OCI-LY3 (cell line): ENCODE measurements around the gene CDK4.

ENCODE experiments used
- H2AFZ ChIP-seq: fragments of 200-600, 300-600 bp; shearing (Covaris generic); 2 replicates; pipeline ENCODE4 v1.6.0; 2014; ENCODE audit warnings: antibody characterized with exemption, low read depth, low read length
- H3K27ac ChIP-seq: fragments of 200-600, 300-600 bp; sonication (generic); 2 replicates; pipeline ENCODE4 v1.5.1; 2014; ENCODE audit warnings: mild to moderate bottlenecking, low read length, moderate library complexity, mixed read lengths
- H3K27me3 ChIP-seq: fragments of 200-600, 300-600 bp; sonication (generic); 2 replicates; pipeline ENCODE4 v1.6.1; 2014; ENCODE audit warnings: low read depth, low read length, mixed read lengths
- H3K36me3 ChIP-seq: fragments of 200-600, 300-600 bp; sonication (generic); replicated peaks from 2 replicates; pipeline ENCODE3; 2014; ENCODE audit warnings: low read depth, low read length, mixed read lengths
- H3K4me1 ChIP-seq: fragments of 300-600, 200-600 bp; sonication (generic); 2 replicates; pipeline ENCODE4 v1.6.1; 2014; ENCODE audit warnings: low read length, mixed read lengths
- H3K4me2 ChIP-seq: fragments of 200-600, 300-600 bp; sonication (generic); 2 replicates; pipeline ENCODE4 v1.6.1; 2014; ENCODE audit warnings: low read length, mixed read lengths
- H3K4me3 ChIP-seq: fragments of 300-600, 200-600 bp; sonication (generic); 2 replicates; pipeline ENCODE4 v1.5.1; 2014; ENCODE audit warnings: antibody characterized with exemption, mild to moderate bottlenecking, low read length, moderate library complexity
- H3K79me2 ChIP-seq: fragments of 300-600, 200-600 bp; shearing (Covaris generic); 2 replicates; pipeline ENCODE4 v1.6.1; 2014; ENCODE audit warnings: mild to moderate bottlenecking, low read length, mixed read lengths
- H3K9ac ChIP-seq: fragments of 300-600, 200-600 bp; shearing (Covaris generic); 2 replicates; pipeline ENCODE4 v1.6.0; 2014; ENCODE audit warnings: mild to moderate bottlenecking, low read length, moderate library complexity
- H3K9me3 ChIP-seq: fragments of 200-600, 300-600 bp; shearing (Covaris generic); 2 replicates; pipeline ENCODE4 v1.6.1; 2014; ENCODE audit warnings: low read length, mixed read lengths; ENCODE audit not compliant: insufficient read depth
- H4K20me1 ChIP-seq: fragments of 200-600, 300-600 bp; sonication (generic); 2 replicates; pipeline ENCODE4 v1.6.1; 2016; ENCODE audit warnings: low read length, mixed read lengths; ENCODE audit not compliant: insufficient read depth
- EZH2phosphoT487 ChIP-seq: fragments of 200-600 bp; shearing (Covaris generic); IDR thresholded peaks from 2 replicates; pipeline ENCODE4 v1.6.1; 2018; ENCODE audit warnings: antibody characterized with exemption, mixed run types, low read depth
- TF ChIP-seq, protein P1 (sequence below): fragments of 200-600, 300-600 bp; sonication (generic); IDR thresholded peaks from 2 replicates; pipeline ENCODE4 v1.5.1; 2014; ENCODE audit warnings: antibody characterized with exemption, low read length, low read depth

CDK4 gene

DNA sequence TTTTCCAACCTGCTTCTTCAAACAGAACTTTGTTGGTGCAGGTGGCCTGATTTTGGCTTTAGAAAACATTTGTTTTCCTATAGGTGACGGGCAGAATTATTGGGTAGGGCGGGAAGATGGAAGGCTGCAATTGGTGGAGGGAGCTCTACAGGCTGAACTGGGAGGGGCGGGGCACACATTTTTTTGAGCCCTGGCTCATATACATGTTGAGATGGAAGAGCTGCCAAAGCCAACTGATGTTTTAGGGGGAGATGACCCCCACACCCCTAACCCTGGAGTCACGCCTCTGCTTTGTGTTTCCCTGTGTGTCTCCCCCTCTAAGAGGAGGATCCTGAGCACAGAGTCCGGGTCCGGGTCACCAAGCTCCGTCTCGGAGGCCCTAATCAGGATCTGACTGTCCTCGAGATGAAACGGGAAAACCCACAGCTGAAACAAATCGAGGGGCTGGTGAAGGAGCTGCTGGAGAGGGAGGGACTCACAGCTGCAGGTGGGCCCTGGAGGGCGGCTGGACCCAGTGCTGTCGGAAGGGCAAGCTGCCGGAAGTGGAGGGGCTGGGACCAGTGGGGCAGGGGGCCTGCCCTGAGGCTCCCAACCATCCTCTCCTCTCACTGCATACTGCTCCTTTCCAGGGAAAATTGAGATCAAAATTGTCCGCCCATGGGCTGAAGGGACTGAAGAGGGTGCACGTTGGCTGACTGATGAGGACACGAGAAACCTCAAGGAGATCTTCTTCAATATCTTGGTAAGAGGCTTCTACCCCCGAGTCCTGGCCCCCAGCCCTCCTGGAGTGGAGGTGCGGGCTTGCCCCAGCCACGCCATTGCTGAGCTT lies 32.1 kb downstream of the CDK4 start:
- H3K27ac ChIP-seq = no peak overlapping the region

DNA sequence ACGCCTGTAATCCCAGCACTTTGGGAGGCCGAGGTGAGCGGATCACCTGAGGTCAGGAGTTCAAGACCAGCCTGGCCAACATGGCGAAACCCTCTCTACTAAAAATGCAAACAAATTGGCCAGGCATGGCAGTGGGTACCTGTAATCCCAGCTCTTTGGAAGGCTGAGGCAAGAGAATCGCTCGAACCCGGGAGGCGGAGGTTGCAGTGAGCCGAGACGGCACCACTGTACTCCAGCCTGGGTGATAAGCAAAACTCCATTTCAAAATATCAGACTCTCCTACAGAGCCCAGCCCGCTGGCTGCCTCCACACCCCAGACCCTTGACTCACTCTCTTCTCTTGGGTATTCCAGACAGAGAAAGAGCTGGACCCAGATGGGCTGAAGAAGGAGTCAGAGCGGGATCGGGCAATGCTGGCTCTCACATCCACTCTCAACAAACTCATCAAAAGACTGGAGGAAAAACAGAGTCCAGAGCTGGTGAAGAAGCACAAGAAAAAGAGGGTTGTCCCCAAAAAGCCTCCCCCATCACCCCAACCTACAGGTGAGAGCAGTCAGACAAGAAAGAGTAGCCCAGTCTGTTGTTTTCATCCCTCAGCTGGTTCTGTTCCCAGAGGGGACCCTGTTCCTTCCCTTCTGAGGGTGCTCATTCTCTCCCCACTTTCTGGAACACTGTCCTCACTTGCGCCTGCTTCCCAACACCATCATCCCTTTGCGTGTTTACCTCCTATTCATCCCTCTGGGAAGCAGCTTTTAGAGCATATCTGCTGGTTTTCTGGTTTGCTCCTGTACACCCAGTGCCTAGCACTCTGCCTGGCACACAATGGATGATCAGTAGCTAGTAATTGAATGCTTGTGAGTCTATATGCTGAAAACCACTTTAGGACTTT lies 33.2 kb downstream of the CDK4 start:
- no peak overlapping the region for H3K9ac ChIP-seq
- TF ChIP-seq, protein P1, sequence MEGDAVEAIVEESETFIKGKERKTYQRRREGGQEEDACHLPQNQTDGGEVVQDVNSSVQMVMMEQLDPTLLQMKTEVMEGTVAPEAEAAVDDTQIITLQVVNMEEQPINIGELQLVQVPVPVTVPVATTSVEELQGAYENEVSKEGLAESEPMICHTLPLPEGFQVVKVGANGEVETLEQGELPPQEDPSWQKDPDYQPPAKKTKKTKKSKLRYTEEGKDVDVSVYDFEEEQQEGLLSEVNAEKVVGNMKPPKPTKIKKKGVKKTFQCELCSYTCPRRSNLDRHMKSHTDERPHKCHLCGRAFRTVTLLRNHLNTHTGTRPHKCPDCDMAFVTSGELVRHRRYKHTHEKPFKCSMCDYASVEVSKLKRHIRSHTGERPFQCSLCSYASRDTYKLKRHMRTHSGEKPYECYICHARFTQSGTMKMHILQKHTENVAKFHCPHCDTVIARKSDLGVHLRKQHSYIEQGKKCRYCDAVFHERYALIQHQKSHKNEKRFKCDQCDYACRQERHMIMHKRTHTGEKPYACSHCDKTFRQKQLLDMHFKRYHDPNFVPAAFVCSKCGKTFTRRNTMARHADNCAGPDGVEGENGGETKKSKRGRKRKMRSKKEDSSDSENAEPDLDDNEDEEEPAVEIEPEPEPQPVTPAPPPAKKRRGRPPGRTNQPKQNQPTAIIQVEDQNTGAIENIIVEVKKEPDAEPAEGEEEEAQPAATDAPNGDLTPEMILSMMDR = no peak
- TF ChIP-seq EZH2phosphoT487 = no peak
- H3K36me3 ChIP-seq = peaks cover 17% of the 10 kb centered on the region
- H3K4me1 ChIP-seq = no peaks in the 10 kb centered on the region
- H3K4me2 ChIP-seq = no peak overlapping the region
- no peak overlapping the region for H2AFZ ChIP-seq
- H3K79me2 ChIP-seq = no peaks in the 10 kb centered on the region
- H3K9me3 ChIP-seq = no peaks in the 10 kb centered on the region
- no peaks in the 10 kb centered on the region for H4K20me1 ChIP-seq
- H3K4me3 ChIP-seq = no peak overlapping the region
- no peak overlapping the region for H3K27ac ChIP-seq
- H3K27me3 ChIP-seq = no peaks in the 10 kb centered on the region

More for the DNA sequence above, 32.1 kb downstream of the CDK4 start:
- H3K27me3 ChIP-seq = no peaks in the 10 kb centered on the region
- H3K4me3 ChIP-seq = no peak overlapping the region
- H2AFZ ChIP-seq = no peak overlapping the region
- peaks cover 17% of the 10 kb centered on the region for H3K36me3 ChIP-seq
- TF ChIP-seq, protein P1 = no peak
- no peak for TF ChIP-seq EZH2phosphoT487
- H4K20me1 ChIP-seq = no peaks in the 10 kb centered on the region
- no peaks in the 10 kb centered on the region for H3K79me2 ChIP-seq
- no peaks in the 10 kb centered on the region for H3K4me1 ChIP-seq
- no peak overlapping the region for H3K4me2 ChIP-seq
- no peak overlapping the region for H3K9ac ChIP-seq
- no peaks in the 10 kb centered on the region for H3K9me3 ChIP-seq

DNA sequence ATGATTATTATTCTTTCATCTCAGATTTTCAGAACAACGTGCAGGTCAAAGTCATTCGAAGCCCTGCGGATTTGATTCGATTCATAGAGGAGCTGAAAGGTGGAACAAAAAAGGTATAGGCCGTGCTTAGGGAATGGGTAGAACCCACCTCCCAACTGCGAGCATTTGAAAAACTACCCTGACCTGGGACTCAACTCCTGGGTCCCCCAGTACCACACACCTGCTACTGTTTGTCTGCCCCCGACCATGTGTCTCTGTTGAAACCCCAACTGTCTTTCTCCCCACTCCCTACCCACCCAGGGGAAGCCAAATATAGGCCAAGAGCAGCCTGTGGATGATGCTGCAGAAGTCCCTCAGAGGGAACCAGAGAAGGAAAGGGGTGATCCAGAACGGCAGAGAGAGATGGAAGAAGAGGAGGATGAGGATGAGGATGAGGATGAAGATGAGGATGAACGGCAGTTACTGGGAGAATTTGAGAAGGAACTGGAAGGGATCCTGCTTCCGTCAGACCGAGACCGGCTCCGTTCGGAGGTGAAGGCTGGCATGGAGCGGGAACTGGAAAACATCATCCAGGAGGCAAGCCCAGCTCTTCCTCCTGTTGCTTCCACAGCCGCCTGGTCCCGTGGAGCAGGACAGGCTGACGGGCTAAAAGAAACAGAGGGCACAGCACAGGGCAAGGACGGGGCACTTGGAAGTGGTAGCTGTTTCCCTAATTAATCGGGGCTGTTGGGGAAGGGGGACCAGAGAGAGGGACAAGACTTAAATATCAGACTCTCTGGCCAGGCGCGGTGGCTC lies 34.1 kb downstream of the CDK4 start:
- no peak overlapping the region for H3K4me2 ChIP-seq
- no peaks in the 10 kb centered on the region for H3K9me3 ChIP-seq
- H3K4me3 ChIP-seq = no peak overlapping the region
- H3K27ac ChIP-seq = no peak overlapping the region
- no peak overlapping the region for H3K9ac ChIP-seq
- H3K4me1 ChIP-seq = no peaks in the 10 kb centered on the region
- H2AFZ ChIP-seq = no peak overlapping the region
- H3K27me3 ChIP-seq = no peaks in the 10 kb centered on the region
- H3K36me3 ChIP-seq = peaks cover 17% of the 10 kb centered on the region
- TF ChIP-seq EZH2phosphoT487 = no peak
- TF ChIP-seq, protein P1 = no peak
- no peaks in the 10 kb centered on the region for H3K79me2 ChIP-seq
- H4K20me1 ChIP-seq = no peaks in the 10 kb centered on the region
